A673 (cell line): ENCODE measurements around the gene CHST6. TPM values are rescaled to one million over a fixed set of nuclear protein-coding genes. Genes with fewer than 3 reads are reported as not detected.

Experiments used
- BruUV-seq: library from RNA; stranded (reverse); fragments of 400-500 nt; replicated peaks from 2 replicates; lab custom pipeline; 2021; lab: Mats Ljungman, UMichigan
- CTCF ChIA-PET: fragments of 300-600 bp; sonication (Branson Sonifier 250); formaldehyde crosslinking; loops from one replicate; lab custom pipeline; 2022; ENCODE audit warnings: antibody characterized with exemption; lab: Charles Lee
- POLR2A ChIA-PET: fragments of 300-600 bp; sonication (Branson Sonifier 250); formaldehyde crosslinking; loops from one replicate; lab custom pipeline; 2022; ENCODE audit warnings: antibody characterized with exemption; ENCODE audit not compliant: low non-redundant PET; lab: Charles Lee
- DNase-seq: peaks from one replicate; pipeline ENCODE4 v3.0.0-alpha.2; 2015; ENCODE audit warnings: low spot score
- H3K27ac ChIP-seq: fragments of 200-600 bp; sonication (generic); 2 replicates; pipeline ENCODE4 v1.5.1; 2016; ENCODE audit warnings: mixed run types, low read depth, mild to moderate bottlenecking, mixed read lengths, antibody characterized with exemption, low read length; ENCODE audit not compliant: poor library complexity, severe bottlenecking
- H3K27me3 ChIP-seq: fragments of 200-600 bp; sonication (generic); replicated peaks from 2 replicates; pipeline ENCODE4 v1.6.1; 2017; ENCODE audit warnings: mixed run types, low read depth, mild to moderate bottlenecking, mixed read lengths, antibody characterized with exemption, low read length; ENCODE audit not compliant: insufficient read depth, poor library complexity
- H3K36me3 ChIP-seq: fragments of 200-600 bp; sonication (generic); 2 replicates; pipeline ENCODE4 v1.6.1; 2016; ENCODE audit warnings: mixed run types, mild to moderate bottlenecking, mixed read lengths, antibody characterized with exemption, low read length; ENCODE audit not compliant: insufficient read depth, poor library complexity, severe bottlenecking
- H3K4me1 ChIP-seq: fragments of 200-600 bp; sonication (generic); 2 replicates; pipeline ENCODE4 v1.6.1; 2017; ENCODE audit warnings: mixed run types, mild to moderate bottlenecking, mixed read lengths, antibody characterized with exemption, low read length; ENCODE audit not compliant: insufficient read depth, poor library complexity, severe bottlenecking
- H3K4me3 ChIP-seq: fragments of 200-600 bp; sonication (generic); 2 replicates; pipeline ENCODE4 v1.5.1; 2016; ENCODE audit warnings: low read depth, mixed run types, mild to moderate bottlenecking, mixed read lengths, low read length; ENCODE audit not compliant: poor library complexity, severe bottlenecking
- H3K9me3 ChIP-seq: fragments of 200-600 bp; sonication (generic); 2 replicates; pipeline ENCODE4 v1.6.1; 2016; ENCODE audit warnings: mixed run types, low read depth, mild to moderate bottlenecking, mixed read lengths, antibody characterized with exemption, low read length; ENCODE audit not compliant: poor library complexity, severe bottlenecking
- EZH2 ChIP-seq: fragments of 200-600 bp; sonication (generic); IDR thresholded peaks from 2 replicates; pipeline ENCODE4 v1.6.1; 2017; ENCODE audit warnings: borderline replicate concordance, low read depth, mild to moderate bottlenecking, mixed read lengths, antibody characterized with exemption, low read length; ENCODE audit not compliant: poor library complexity, severe bottlenecking
- intact Hi-C: fragments of 100-400 bp; cut with micrococcal nuclease; formaldehyde crosslinking; loops from one replicate; pipeline ENCODE4 v1.10.0; 2022; ENCODE audit not compliant: unreplicated experiment
- total RNA-seq: library from RNA; stranded (reverse); gene quantifications from 2 replicates; pipeline ENCODE4 v1.2.3, GENCODE V29; 2021
- TF ChIP-seq, protein P1 (sequence below): fragments of 300-800, 200-600 bp; sonication (generic); conservative IDR thresholded peaks from 2 replicates; pipeline ENCODE4 v1.5.1; 2017; ENCODE audit warnings: low read depth, mild to moderate bottlenecking, antibody characterized with exemption, low read length, moderate library complexity, mixed read lengths

Gene CHST6
- total RNA-seq, 1 experiment from 2014 or later = 5.0 TPM

DNA sequence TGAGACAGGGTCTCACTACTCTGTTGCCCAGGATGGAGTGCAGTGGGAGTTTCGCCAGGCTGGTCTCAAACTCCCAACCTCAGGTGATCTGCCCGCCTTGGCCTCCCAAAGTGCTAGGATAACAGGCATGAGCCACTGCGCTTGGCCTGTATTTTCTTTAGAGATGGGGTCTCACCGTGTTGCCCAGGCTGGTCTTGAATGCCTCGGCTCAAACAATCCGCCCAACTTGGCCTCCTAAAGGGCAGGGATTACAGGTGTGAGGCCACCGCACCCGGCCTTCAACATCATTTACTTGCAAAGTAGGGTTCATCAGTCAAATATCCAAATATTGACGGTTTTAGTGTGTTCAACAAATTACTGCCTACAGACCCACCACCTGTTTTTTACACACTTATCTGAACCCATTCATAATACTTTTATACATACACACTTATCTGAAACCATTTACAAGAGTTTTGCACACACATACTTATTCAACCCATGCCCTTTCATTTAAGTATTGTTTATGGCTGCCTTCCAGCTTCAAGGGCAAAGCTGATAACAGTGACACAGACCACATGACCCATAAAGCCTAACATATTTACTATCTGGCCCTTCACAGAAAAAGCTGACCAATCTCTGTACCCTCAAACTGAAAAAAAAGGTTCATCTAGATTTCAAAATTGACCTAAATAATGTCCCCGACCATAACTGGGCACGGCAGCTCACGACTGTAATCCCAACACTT lies 42.6 kb downstream of the CHST6 start:
- CTCF ChIA-PET = no interaction called here
- POLR2A ChIA-PET = no interaction called here
- no peak for DNase-seq

DNA sequence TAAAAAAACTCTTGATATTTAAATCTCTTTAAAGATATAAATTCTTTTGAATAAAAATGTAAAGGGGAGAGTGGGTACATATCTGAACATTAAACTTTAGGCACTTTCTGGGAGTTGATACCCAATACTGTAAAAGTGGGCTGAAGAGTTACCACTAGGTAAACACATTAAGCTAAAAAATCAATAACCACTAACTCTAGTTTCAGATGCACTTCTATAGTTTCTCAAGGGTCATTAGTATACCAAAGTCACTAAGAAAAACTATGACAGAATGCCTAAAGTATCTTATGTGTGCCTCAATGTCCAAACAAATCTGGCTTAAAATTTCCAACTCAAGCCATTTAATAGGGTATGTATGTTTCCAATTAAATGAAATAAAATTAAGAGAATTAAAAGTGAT lies 48.8 kb downstream of the CHST6 start:
- no peak overlapping the region for H3K4me3 ChIP-seq
- H3K4me1 ChIP-seq = peaks cover 11% of the 10 kb centered on the region
- peaks cover 16% of the 10 kb centered on the region for H3K36me3 ChIP-seq
- H3K9me3 ChIP-seq = no peaks in the 10 kb centered on the region
- TF ChIP-seq, protein P1, sequence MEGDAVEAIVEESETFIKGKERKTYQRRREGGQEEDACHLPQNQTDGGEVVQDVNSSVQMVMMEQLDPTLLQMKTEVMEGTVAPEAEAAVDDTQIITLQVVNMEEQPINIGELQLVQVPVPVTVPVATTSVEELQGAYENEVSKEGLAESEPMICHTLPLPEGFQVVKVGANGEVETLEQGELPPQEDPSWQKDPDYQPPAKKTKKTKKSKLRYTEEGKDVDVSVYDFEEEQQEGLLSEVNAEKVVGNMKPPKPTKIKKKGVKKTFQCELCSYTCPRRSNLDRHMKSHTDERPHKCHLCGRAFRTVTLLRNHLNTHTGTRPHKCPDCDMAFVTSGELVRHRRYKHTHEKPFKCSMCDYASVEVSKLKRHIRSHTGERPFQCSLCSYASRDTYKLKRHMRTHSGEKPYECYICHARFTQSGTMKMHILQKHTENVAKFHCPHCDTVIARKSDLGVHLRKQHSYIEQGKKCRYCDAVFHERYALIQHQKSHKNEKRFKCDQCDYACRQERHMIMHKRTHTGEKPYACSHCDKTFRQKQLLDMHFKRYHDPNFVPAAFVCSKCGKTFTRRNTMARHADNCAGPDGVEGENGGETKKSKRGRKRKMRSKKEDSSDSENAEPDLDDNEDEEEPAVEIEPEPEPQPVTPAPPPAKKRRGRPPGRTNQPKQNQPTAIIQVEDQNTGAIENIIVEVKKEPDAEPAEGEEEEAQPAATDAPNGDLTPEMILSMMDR = no peak
- TF ChIP-seq EZH2 = no peak
- DNase-seq = no peak
- H3K27me3 ChIP-seq = no peaks in the 10 kb centered on the region
- ChIA-PET CTCF (interaction anchor here (0.7 kb wide), 1 partner anchor 40 kb away, joined by 4 read pairs; no protein-coding TSS in a partner anchor), POLR2A (no interaction called here)
- H3K27ac ChIP-seq = no peak overlapping the region
- intact Hi-C loops = no loop called here
- no TSS peak for BruUV-seq

More for the DNA sequence above, 42.6 kb downstream of the CHST6 start:
- H3K27ac ChIP-seq = no peak overlapping the region
- H3K27me3 ChIP-seq = no peaks in the 10 kb centered on the region
- H3K4me1 ChIP-seq = peaks cover 4% of the 10 kb centered on the region
- H3K36me3 ChIP-seq = peaks cover 10% of the 10 kb centered on the region
- no peak for TF ChIP-seq EZH2
- TF ChIP-seq, protein P1 = no peak
- no peak overlapping the region for H3K4me3 ChIP-seq
- intact Hi-C loops = no loop called here
- BruUV-seq = no TSS peak
- no peaks in the 10 kb centered on the region for H3K9me3 ChIP-seq

DNA sequence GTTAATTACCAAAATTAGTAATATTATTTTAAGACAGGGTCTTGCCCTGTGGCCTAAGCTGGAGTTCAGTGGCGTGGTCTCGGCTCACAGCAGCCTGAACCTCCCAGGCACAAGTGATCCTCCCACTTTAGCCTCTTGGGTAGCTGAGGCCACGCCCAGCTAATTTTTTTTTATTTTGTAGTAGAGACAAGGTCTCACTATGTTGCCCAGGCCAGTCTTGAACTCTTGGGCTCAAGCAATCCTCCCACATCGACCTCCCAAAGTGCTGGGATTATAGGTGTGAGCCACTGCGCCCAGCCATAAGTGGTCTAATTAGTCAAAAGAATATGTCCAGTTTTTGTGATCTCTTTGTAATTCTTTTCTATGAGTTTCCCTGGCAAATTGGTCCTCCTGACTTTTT lies 49.9 kb downstream of the CHST6 start:
- no TSS peak for BruUV-seq
- H3K4me1 ChIP-seq = peaks cover 11% of the 10 kb centered on the region
- no peaks in the 10 kb centered on the region for H3K27me3 ChIP-seq
- POLR2A ChIA-PET = interaction anchor here (0.7 kb wide), 1 partner anchor 136 kb away, joined by 8 read pairs; no protein-coding TSS in a partner anchor
- no peak overlapping the region for H3K27ac ChIP-seq
- no peak for DNase-seq
- peaks cover 8% of the 10 kb centered on the region for H3K36me3 ChIP-seq
- intact Hi-C loops = no loop called here
- TF ChIP-seq, protein P1 = no peak
- no peak for TF ChIP-seq EZH2
- no peaks in the 10 kb centered on the region for H3K9me3 ChIP-seq
- CTCF ChIA-PET = interaction anchor here (1.0 kb wide), 1 partner anchor 19 kb away, joined by 4 read pairs; no protein-coding TSS in a partner anchor
- H3K4me3 ChIP-seq = no peak overlapping the region
